ENCODE measurements around the gene HCRTR1. TPM values are rescaled to one million over a fixed set of nuclear protein-coding genes. Genes with fewer than 3 reads are reported as not detected.

HCRTR1 gene
- total RNA-seq, 4 donors from 2014 or later, result 0.21 to 2.5 TPM; not detected in 2

DNA sequence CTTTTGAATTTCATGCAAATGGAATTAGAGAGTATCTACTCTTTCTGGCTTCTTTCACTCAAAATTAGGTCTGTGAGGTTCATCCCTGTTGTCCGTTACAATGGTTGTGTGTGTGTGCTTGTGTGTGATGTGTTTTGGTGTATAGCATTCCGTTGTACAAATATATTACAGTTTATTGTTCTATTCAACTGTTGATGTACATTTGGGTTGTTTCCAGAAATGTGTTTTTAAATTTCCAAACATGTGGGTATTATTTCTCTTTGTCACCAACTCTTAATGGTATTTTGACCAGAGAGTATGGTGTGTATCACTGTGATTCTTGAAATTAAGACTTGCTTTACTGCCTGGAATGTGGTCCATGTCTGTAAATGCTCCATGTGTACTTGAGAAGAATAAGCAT is 16.8 kb upstream of the HCRTR1 start:
- Histone ChIP-seq H3K4me3 (no peak overlapping the region), H3K4me1 (no peaks in the 10 kb centered on the region)
- WGBS, 2 donors, result 60 to 65% methylated on average over 2 of the region's 2 CpGs

DNA sequence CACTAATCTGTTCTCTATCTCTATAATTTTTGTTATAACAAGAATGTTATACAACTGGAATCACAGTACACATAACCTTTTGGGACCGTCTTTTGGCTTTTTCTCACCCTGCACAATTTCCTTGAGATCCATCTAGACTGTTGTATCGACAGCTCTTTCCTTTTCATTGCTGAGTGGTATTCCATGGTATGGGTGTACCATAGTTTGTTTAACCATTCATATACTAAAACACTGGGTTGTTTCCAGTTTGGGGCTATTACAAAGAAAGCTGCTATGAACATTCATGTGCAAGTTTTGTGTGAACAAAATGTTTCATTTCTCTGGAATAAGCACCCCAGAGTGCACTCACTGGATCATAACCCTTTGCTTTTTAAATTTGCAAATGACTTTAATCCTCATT is 15.4 kb upstream of the HCRTR1 start:
- no peaks in the 10 kb centered on the region for H3K27me3 ChIP-seq
- H3K36me3 ChIP-seq, result no peaks in the 10 kb centered on the region
- no peaks in the 10 kb centered on the region for H3K9me3 ChIP-seq
- TF ChIP-seq EP300 (IDR thresholded peaks at IDR 0.05) (no peak), POLR2A (IDR thresholded peaks at IDR 0.05) (no peak)
- TF ChIP-seq, protein P1, sequence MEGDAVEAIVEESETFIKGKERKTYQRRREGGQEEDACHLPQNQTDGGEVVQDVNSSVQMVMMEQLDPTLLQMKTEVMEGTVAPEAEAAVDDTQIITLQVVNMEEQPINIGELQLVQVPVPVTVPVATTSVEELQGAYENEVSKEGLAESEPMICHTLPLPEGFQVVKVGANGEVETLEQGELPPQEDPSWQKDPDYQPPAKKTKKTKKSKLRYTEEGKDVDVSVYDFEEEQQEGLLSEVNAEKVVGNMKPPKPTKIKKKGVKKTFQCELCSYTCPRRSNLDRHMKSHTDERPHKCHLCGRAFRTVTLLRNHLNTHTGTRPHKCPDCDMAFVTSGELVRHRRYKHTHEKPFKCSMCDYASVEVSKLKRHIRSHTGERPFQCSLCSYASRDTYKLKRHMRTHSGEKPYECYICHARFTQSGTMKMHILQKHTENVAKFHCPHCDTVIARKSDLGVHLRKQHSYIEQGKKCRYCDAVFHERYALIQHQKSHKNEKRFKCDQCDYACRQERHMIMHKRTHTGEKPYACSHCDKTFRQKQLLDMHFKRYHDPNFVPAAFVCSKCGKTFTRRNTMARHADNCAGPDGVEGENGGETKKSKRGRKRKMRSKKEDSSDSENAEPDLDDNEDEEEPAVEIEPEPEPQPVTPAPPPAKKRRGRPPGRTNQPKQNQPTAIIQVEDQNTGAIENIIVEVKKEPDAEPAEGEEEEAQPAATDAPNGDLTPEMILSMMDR (IDR thresholded peaks at IDR 0.05), result no peak
- H3K4me1 ChIP-seq, result no peaks in the 10 kb centered on the region
- DNase-seq (ENCODE audit: low spot score in 2 of 2), result no peak
- 95 to 98% methylated on average over 2 of the region's 2 CpGs for WGBS, 2 donors
- no peak overlapping the region for H3K4me3 ChIP-seq
- H3K27ac ChIP-seq, result no peak overlapping the region

More for the DNA sequence above, 16.8 kb upstream of the HCRTR1 start:
- no peaks in the 10 kb centered on the region for H3K9me3 ChIP-seq
- DNase-seq (ENCODE audit: low spot score in 2 of 2), result no peak
- no peaks in the 10 kb centered on the region for H3K27me3 ChIP-seq
- no peaks in the 10 kb centered on the region for H3K36me3 ChIP-seq
- H3K27ac ChIP-seq, result no peak overlapping the region
- TF ChIP-seq EP300 (IDR thresholded peaks at IDR 0.05), result no peak
- TF ChIP-seq, protein P1 (IDR thresholded peaks at IDR 0.05), result no peak
- no peak for TF ChIP-seq POLR2A (IDR thresholded peaks at IDR 0.05)

DNA sequence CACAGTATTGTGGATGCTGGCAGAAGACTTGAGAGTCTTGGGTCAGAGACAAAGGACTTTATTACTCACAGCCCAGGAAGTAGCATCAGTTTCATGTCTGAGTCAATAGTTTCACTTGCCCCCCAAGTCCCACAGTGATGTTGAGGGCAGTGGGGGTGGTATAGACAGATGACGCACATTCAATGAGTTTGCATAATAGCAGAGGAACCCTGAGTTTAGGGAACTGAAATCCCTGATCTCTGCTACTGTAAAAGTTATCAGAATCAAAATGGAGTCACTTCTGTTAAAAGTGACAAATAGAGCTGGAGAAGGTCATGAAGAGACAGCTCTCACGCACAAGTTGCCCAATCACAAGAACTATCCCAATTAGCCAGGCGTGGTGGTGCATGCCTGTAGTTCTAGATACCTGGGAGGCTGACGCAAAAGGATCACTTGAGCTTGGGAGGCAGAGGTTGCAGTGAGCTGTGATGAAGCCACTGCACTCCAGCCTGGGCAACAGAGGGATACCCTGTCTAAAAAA is 11.5 kb upstream of the HCRTR1 start:
- no peak for DNase-seq (ENCODE audit: low spot score in 2 of 2)
- H3K4me1 ChIP-seq, result no peaks in the 10 kb centered on the region
- H3K36me3 ChIP-seq, result no peaks in the 10 kb centered on the region
- H3K9me3 ChIP-seq, result no peaks in the 10 kb centered on the region
- 81% methylated on average over 4 of the region's 4 CpGs for WGBS, 2 donors
- no peak overlapping the region for H3K27ac ChIP-seq
- no peak overlapping the region for H3K4me3 ChIP-seq
- TF ChIP-seq, protein P1 (IDR thresholded peaks at IDR 0.05), result no peak
- H3K27me3 ChIP-seq, result no peaks in the 10 kb centered on the region

- no peaks in the 10 kb centered on the region for H3K36me3 ChIP-seq
- 49 to 71% methylated on average over 5 of the region's 5 CpGs for WGBS, 2 donors
- H3K9me3 ChIP-seq, result no peaks in the 10 kb centered on the region
- DNase-seq (ENCODE audit: low spot score in 2 of 2), result no peak
- no peaks in the 10 kb centered on the region for H3K4me1 ChIP-seq
- H3K27ac ChIP-seq, result no peak overlapping the region
- TF ChIP-seq, protein P1 (IDR thresholded peaks at IDR 0.05), result no peak
- TF ChIP-seq POLR2A (IDR thresholded peaks at IDR 0.05), result no peak
- no peak for TF ChIP-seq EP300 (IDR thresholded peaks at IDR 0.05)
- H3K4me3 ChIP-seq, result no peak overlapping the region
- no peaks in the 10 kb centered on the region for H3K27me3 ChIP-seq
Measured at GRCh38 chr1:31607360-31607759, 10.1 kb upstream of the HCRTR1 start.

DNA sequence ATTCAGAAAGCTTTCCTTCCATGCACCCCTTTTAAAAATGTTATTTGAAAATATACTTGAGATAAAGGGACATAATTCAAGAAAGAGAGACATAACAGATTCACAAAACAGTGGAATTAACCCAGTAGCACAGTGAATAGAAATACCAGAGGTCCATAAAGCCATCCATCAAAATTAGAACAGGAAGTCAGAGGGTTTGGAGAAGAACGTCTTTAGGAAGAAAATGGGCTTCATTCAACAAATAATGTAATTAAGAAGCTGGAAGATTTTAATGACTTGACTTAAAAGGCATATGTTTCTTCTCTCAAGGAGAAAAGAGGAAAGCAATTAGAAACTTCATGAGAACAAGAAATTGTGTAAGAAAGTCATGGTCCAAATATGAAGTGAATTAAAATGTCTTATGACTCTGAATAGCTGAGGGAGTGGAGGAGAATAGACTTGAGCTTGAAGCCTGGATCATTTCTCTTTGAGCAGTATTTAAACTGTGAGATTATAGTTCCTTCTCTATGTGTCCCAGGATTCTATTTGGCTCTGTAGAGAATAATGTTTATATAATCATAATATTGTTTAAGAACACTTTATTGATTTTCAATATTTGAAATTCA is 7.9 kb upstream of the HCRTR1 start:
- H3K4me3 ChIP-seq, result no peak overlapping the region
- no peaks in the 10 kb centered on the region for H3K27me3 ChIP-seq
- no peaks in the 10 kb centered on the region for H3K9me3 ChIP-seq
- whole genome bisulfite sequencing, 2 donors, result 11 to 20% methylated on average over 1 of the region's 1 CpG
- no peak for DNase-seq (ENCODE audit: low spot score in 2 of 2)
- no peaks in the 10 kb centered on the region for H3K4me1 ChIP-seq
- H3K27ac ChIP-seq, result no peak overlapping the region
- no peaks in the 10 kb centered on the region for H3K36me3 ChIP-seq
- TF ChIP-seq, protein P1 (IDR thresholded peaks at IDR 0.05), result no peak
- TF ChIP-seq POLR2A (IDR thresholded peaks at IDR 0.05), result no peak
- TF ChIP-seq EP300 (IDR thresholded peaks at IDR 0.05), result no peak

Data from tibial nerve (tissue), 4 donors.